GM18511 (cell line): ENCODE data around the gene TMEM100.
A peak's percentile ranks its signal among the peaks of the same experiment; 100 is the strongest.

Experiments used
- ATAC-seq: cut with Tn5 transposase; IDR thresholded peaks from one replicate; pipeline ENCODE4 v1.9.1; 2021; ENCODE audit warnings: mild to moderate bottlenecking, moderate library complexity; ENCODE audit not compliant: unreplicated experiment

The TMEM100 gene

GRCh38 chr17:55720919-55721836 is 1.5 kb downstream of the TMEM100 start:
- ATAC-seq: no peak

GRCh38 chr17:55717898-55718735 is 4.5 kb downstream of the TMEM100 start:
- peak; percentile 72 for ATAC-seq

GRCh38 chr17:55717432-55717831 is 5.2 kb downstream of the TMEM100 start:
- ATAC-seq: no peak

- no peak for ATAC-seq
Measured at GRCh38 chr17:55710829-55711496, 11.7 kb downstream of the TMEM100 start.

- ATAC-seq: no peak
Measured at GRCh38 chr17:55710410-55710809, 12.3 kb downstream of the TMEM100 start.

GRCh38 chr17:55709984-55710383 is 12.7 kb downstream of the TMEM100 start:
- ATAC-seq: no peak

- no peak for ATAC-seq
Measured at GRCh38 chr17:55709440-55709839, 13.2 kb downstream of the TMEM100 start.

- no peak for ATAC-seq
Measured at GRCh38 chr17:55708175-55708974, 14.3 kb downstream of the TMEM100 start.

- ATAC-seq: no peak
Measured at GRCh38 chr17:55706808-55707773, 15.6 kb downstream of the TMEM100 start.

GRCh38 chr17:55705847-55706246 is 16.8 kb downstream of the TMEM100 start:
- peak; percentile 76 for ATAC-seq

- no peak for ATAC-seq
Measured at GRCh38 chr17:55704401-55704800, 18.3 kb downstream of the TMEM100 start.

GRCh38 chr17:55702150-55702549 is 20.5 kb downstream of the TMEM100 start:
- no peak for ATAC-seq

GRCh38 chr17:55699181-55699860 is 23.3 kb downstream of the TMEM100 start:
- ATAC-seq: no peak

- no peak for ATAC-seq
Measured at GRCh38 chr17:55694286-55694910, 28.3 kb downstream of the TMEM100 start.

GRCh38 chr17:55693254-55694216 is 29.1 kb downstream of the TMEM100 start:
- ATAC-seq: no peak

GRCh38 chr17:55692276-55692675 is 30.4 kb downstream of the TMEM100 start:
- ATAC-seq: no peak

- ATAC-seq: no peak
Measured at GRCh38 chr17:55691666-55692065, 31.0 kb downstream of the TMEM100 start.
